ENCODE results near the gene C9orf152. TPM values are rescaled to one million over a fixed set of nuclear protein-coding genes. Genes with fewer than 3 reads are reported as not detected.
"Not testable (repeated sequence)": the region's sequence is repeated elsewhere in the genome, so short reads cannot be mapped to it uniquely, and the experiment has no call there.

Gene C9orf152
- total and polyA plus RNA-seq, 10 donors = not detected

- Histone ChIP-seq H3K27ac (no peak overlapping the region), H3K36me3 (no peaks in the 10 kb centered on the region), H3K27me3 (replicated peaks in 1 of 7) (no peaks in the 10 kb centered on the region), H3K4me3 (no peak overlapping the region), H3K9me3 (no peaks in the 10 kb centered on the region), H3K4me1 (peaks cover 0 to 10% (median 2%) of the 10 kb centered on the region in 6 donors)
- TF ChIP-seq CTCF (IDR thresholded peaks at IDR 0.05 in 8 of 11, conservative IDR thresholded peaks at IDR 0.05 in 3 of 11) (no peak), POLR2A (IDR thresholded peaks at IDR 0.05) (no peak), POLR2AphosphoS5 (IDR thresholded peaks at IDR 0.05) (no peak)
- no peak for DNase-seq
- intact Hi-C loops (cut with DNase I; ENCODE audit: low total_unique reads) = no loop called here
- WGBS, 5 donors = 94 to 97% (median 95%) methylated on average over 12 of the region's 12 CpGs
These were observed 9.6 kb downstream of the C9orf152 start for GRCh38 chr9:110198357-110198756.

- Histone ChIP-seq H3K9me3 (no peaks in the 10 kb centered on the region), H3K4me1 (peaks cover 0 to 14% (median 2%) of the 10 kb centered on the region in 6 donors), H3K4me3 (no peak overlapping the region), H3K36me3 (no peaks in the 10 kb centered on the region), H3K27ac (no peak overlapping the region), H3K27me3 (replicated peaks in 1 of 7) (no peaks in the 10 kb centered on the region)
- WGBS, 5 donors = 75 to 88% (median 85%) methylated on average over 11 of the region's 11 CpGs
- TF ChIP-seq POLR2AphosphoS5 (IDR thresholded peaks at IDR 0.05) = no peak
- TF ChIP-seq CTCF (IDR thresholded peaks at IDR 0.05 in 8 of 11, conservative IDR thresholded peaks at IDR 0.05 in 3 of 11) = peak in 3 of 11 experiments; percentile 5 to 20 (median 13)
- DNase-seq = no peak
- intact Hi-C loops (cut with DNase I; ENCODE audit: low total_unique reads) = no loop called here
These were observed 10.4 kb downstream of the C9orf152 start for GRCh38 chr9:110197330-110198187.

- H3K27ac ChIP-seq; intact Hi-C loops (cut with DNase I; ENCODE audit: low total_unique reads); H3K27me3 ChIP-seq (replicated peaks in 1 of 7); H3K9me3 ChIP-seq; H3K4me3 ChIP-seq; H3K36me3 ChIP-seq; DNase-seq: not testable (repeated sequence)
- peaks cover 0 to 17% (median 2%) of the 10 kb centered on the region in 6 donors for H3K4me1 ChIP-seq
- WGBS, 5 donors = 85 to 93% (median 91%) methylated on average over 16 of the region's 16 CpGs
These were observed 11.9 kb downstream of the C9orf152 start for GRCh38 chr9:110196084-110196499.

GRCh38 chr9:110192531-110193261 is 15.3 kb downstream of the C9orf152 start:
- intact Hi-C loops (cut with DNase I; ENCODE audit: low total_unique reads) = no loop called here
- H3K4me1 ChIP-seq = peaks cover 0 to 32% (median 6%) of the 10 kb centered on the region in 6 donors
- H3K9me3 ChIP-seq = no peaks in the 10 kb centered on the region

GRCh38 chr9:110191615-110192014 is 16.3 kb downstream of the C9orf152 start:
- Histone ChIP-seq H3K36me3 (no peaks in the 10 kb centered on the region), H3K9me3 (no peaks in the 10 kb centered on the region), H3K27ac (no peak overlapping the region), H3K4me1 (peaks cover 0 to 32% (median 6%) of the 10 kb centered on the region in 6 donors), H3K27me3 (replicated peaks in 1 of 7) (no peaks in the 10 kb centered on the region), H3K4me3 (no peak overlapping the region)
- intact Hi-C loops (cut with DNase I; ENCODE audit: low total_unique reads) = no loop called here
- TF ChIP-seq POLR2A (IDR thresholded peaks at IDR 0.05) (no peak), POLR2AphosphoS5 (IDR thresholded peaks at IDR 0.05) (no peak), CTCF (IDR thresholded peaks at IDR 0.05 in 8 of 11, conservative IDR thresholded peaks at IDR 0.05 in 3 of 11) (no peak)
- WGBS, 5 donors = 68 to 91% (median 78%) methylated on average over 2 of the region's 2 CpGs
- DNase-seq = no peak

More at GRCh38 chr9:110192531-110193261, 15.3 kb downstream of the C9orf152 start:
- Histone ChIP-seq H3K27me3 (replicated peaks in 1 of 7) (no peaks in the 10 kb centered on the region), H3K4me3 (no peak overlapping the region), H3K36me3 (no peaks in the 10 kb centered on the region), H3K27ac (peak overlapping the region in 7 of 8 donors; percentile 2 to 61 (median 45))
- 48 to 64% (median 54%) methylated on average over 5 of the region's 5 CpGs for WGBS, 5 donors
- DNase-seq = no peak
- TF ChIP-seq POLR2A (IDR thresholded peaks at IDR 0.05) = no peak

Data from spleen (tissue), 11 donors.